ENCODE measurements around the gene LAPTM4A.

The LAPTM4A gene

DNA sequence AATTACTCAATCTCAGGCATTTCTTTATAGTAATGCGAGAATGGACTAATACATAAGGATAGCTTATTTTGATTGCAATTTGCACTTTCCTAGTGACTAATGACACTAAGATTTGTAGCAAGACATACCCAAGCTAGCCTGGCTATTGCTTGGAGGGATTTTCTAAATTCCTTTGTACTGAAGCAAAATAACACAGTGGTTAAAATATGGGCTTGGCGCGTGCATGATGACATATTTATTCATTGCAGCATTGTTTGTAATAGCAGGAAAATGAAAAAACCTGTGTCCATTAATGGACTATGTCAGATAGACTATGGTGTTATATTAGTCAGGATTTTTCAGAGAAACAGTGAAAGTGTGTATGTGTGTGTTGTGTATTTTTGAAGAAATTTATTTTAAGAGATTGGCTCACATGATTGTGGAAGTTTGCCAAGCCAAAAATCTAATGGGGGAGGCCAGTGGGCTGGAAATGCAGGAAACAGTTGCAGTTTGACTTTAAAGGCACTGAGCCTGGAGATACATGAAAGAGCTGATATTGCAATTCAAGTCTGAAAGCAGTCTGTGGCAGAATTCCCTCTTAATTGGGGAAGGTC lies 16.7 kb upstream of the LAPTM4A start:
- H2BK15ac ChIP-seq (replicated peaks; ENCODE audit: low read depth), result no peak overlapping the region
- H2AK5ac ChIP-seq (ENCODE audit: low read length), result no peak overlapping the region
- H2BK5ac ChIP-seq (ENCODE audit: low read length), result no peak overlapping the region
- H3K27ac ChIP-seq (ENCODE audit: low read depth, low read length), result no peak overlapping the region
- no peak overlapping the region for H3K56ac ChIP-seq (ENCODE audit: low read length)
- H4K8ac ChIP-seq (ENCODE audit: low read depth, low read length), result no peak overlapping the region
- no peaks in the 10 kb centered on the region for H3K79me1 ChIP-seq (ENCODE audit: low read length)
- no peaks in the 10 kb centered on the region for H3K27me3 ChIP-seq (ENCODE audit: insufficient read depth, low read length, poor library complexity)
- no peak for DNase-seq
- no peaks in the 10 kb centered on the region for H3K79me2 ChIP-seq (ENCODE audit: control insufficient read depth, insufficient read depth, low read length)
- no peak overlapping the region for H3K23ac ChIP-seq (ENCODE audit: low read length)
- no peak overlapping the region for H2BK120ac ChIP-seq (ENCODE audit: low read depth, low read length)
- no CpG with 5 or more reads among the region's 3 CpGs for WGBS (ENCODE audit: extremely low coverage, insufficient coverage, low lambda C conversion rate)
- H3K18ac ChIP-seq (ENCODE audit: low read length), result no peak overlapping the region
- H3K4me3 ChIP-seq (ENCODE audit: low read length), result no peak overlapping the region
- no peaks in the 10 kb centered on the region for H3K36me3 ChIP-seq (ENCODE audit: control insufficient read depth, insufficient read depth, low read length)
- no peak overlapping the region for H3K9ac ChIP-seq (ENCODE audit: low read length)
- H3K4me2 ChIP-seq (ENCODE audit: low read length), result no peak overlapping the region
- no peak overlapping the region for H4K5ac ChIP-seq (ENCODE audit: low read length)
- H3K4me1 ChIP-seq (ENCODE audit: control insufficient read depth, low read depth, low read length), result peaks cover 8% of the 10 kb centered on the region
- no peak overlapping the region for H3K4ac ChIP-seq (ENCODE audit: low read depth, low read length)

DNA sequence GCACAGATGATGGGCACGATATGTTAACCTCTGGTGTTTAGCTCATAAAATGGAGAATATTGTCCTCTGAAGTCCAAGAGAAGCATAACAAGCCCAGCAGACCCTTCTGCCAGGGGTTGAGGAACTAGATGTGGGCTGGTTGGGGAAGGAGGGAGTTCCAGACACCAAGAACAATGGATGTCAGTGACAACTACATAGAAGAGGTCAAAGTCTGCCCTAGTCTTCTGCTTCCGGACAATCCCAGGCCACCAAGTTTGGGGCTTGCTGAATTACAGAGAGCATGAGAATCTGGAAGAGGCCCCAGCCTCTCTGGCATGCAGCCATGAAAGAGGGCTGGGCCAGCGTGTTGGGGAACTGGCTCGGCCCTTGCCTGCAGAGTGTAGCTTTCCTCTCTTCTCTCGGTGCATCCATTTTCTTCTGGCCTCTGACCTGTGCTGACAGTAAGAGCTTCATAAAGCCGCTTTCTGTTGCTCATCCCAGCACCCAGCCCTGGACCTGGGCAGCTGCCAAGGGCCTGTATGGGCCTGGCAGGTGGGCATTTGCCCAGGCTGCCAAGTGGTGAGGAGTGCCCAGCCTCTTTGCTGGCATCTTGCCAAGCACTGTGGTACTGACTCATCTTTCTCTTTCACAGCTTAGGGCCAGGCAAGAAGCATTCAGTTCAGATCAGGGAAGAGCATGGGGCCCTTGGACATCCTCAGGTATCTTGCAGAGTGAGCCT lies 14.6 kb upstream of the LAPTM4A start:
- H4K5ac ChIP-seq (ENCODE audit: low read length), result no peak overlapping the region
- no peak overlapping the region for H3K4me2 ChIP-seq (ENCODE audit: low read length)
- no peak overlapping the region for H2BK5ac ChIP-seq (ENCODE audit: low read length)
- H3K36me3 ChIP-seq (ENCODE audit: control insufficient read depth, insufficient read depth, low read length), result no peaks in the 10 kb centered on the region
- H3K79me1 ChIP-seq (ENCODE audit: low read length), result no peaks in the 10 kb centered on the region
- H2BK120ac ChIP-seq (ENCODE audit: low read depth, low read length), result no peak overlapping the region
- H3K23ac ChIP-seq (ENCODE audit: low read length), result no peak overlapping the region
- no CpG with 5 or more reads among the region's 6 CpGs for WGBS (ENCODE audit: extremely low coverage, insufficient coverage, low lambda C conversion rate)
- H3K27me3 ChIP-seq (ENCODE audit: insufficient read depth, low read length, poor library complexity), result no peaks in the 10 kb centered on the region
- H3K4me1 ChIP-seq (ENCODE audit: control insufficient read depth, low read depth, low read length), result no peaks in the 10 kb centered on the region
- H3K56ac ChIP-seq (ENCODE audit: low read length), result no peak overlapping the region
- no peak overlapping the region for H3K27ac ChIP-seq (ENCODE audit: low read depth, low read length)
- no peak overlapping the region for H2BK15ac ChIP-seq (replicated peaks; ENCODE audit: low read depth)
- H3K4me3 ChIP-seq (ENCODE audit: low read length), result no peak overlapping the region
- no peaks in the 10 kb centered on the region for H3K79me2 ChIP-seq (ENCODE audit: control insufficient read depth, insufficient read depth, low read length)
- no peak overlapping the region for H4K8ac ChIP-seq (ENCODE audit: low read depth, low read length)
- no peak overlapping the region for H2AK5ac ChIP-seq (ENCODE audit: low read length)
- H3K9ac ChIP-seq (ENCODE audit: low read length), result no peak overlapping the region
- H3K4ac ChIP-seq (ENCODE audit: low read depth, low read length), result no peak overlapping the region
- no peak overlapping the region for H3K18ac ChIP-seq (ENCODE audit: low read length)
- no peak for DNase-seq

DNA sequence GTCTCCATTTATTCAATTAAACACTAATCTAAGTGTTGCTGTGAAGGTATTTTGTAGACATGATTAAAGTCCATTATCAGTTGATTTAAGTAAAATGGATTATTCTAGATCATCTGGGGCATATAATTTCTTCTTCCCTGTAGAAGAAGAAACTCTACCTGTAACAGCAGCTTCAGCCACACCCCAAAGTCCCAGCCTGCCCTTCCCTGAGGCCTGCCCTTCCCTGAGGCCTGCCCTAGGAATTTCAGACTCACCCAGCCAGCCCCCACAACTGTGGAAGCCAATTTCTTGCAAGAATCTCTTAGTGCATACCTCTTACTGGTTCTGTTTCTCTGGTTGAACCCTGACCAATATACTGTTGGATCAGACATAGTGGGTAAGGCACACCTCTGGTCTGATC lies 13.4 kb upstream of the LAPTM4A start:
- no peak overlapping the region for H3K4ac ChIP-seq (ENCODE audit: low read depth, low read length)
- H3K9ac ChIP-seq (ENCODE audit: low read length), result no peak overlapping the region
- no peak overlapping the region for H3K4me3 ChIP-seq (ENCODE audit: low read length)
- H4K8ac ChIP-seq (ENCODE audit: low read depth, low read length), result no peak overlapping the region
- no peaks in the 10 kb centered on the region for H3K79me2 ChIP-seq (ENCODE audit: control insufficient read depth, insufficient read depth, low read length)
- H3K18ac ChIP-seq (ENCODE audit: low read length), result no peak overlapping the region
- H3K27me3 ChIP-seq (ENCODE audit: insufficient read depth, low read length, poor library complexity), result no peaks in the 10 kb centered on the region
- no peak overlapping the region for H3K56ac ChIP-seq (ENCODE audit: low read length)
- H4K5ac ChIP-seq (ENCODE audit: low read length), result no peak overlapping the region
- H3K27ac ChIP-seq (ENCODE audit: low read depth, low read length), result no peak overlapping the region
- H2AK5ac ChIP-seq (ENCODE audit: low read length), result no peak overlapping the region
- H2BK15ac ChIP-seq (replicated peaks; ENCODE audit: low read depth), result no peak overlapping the region
- H2BK120ac ChIP-seq (ENCODE audit: low read depth, low read length), result no peak overlapping the region
- DNase-seq, result no peak
- H3K4me1 ChIP-seq (ENCODE audit: control insufficient read depth, low read depth, low read length), result no peaks in the 10 kb centered on the region
- no peaks in the 10 kb centered on the region for H3K36me3 ChIP-seq (ENCODE audit: control insufficient read depth, insufficient read depth, low read length)
- no peak overlapping the region for H3K4me2 ChIP-seq (ENCODE audit: low read length)
- no peak overlapping the region for H3K23ac ChIP-seq (ENCODE audit: low read length)
- no peaks in the 10 kb centered on the region for H3K79me1 ChIP-seq (ENCODE audit: low read length)
- H2BK5ac ChIP-seq (ENCODE audit: low read length), result no peak overlapping the region

DNA sequence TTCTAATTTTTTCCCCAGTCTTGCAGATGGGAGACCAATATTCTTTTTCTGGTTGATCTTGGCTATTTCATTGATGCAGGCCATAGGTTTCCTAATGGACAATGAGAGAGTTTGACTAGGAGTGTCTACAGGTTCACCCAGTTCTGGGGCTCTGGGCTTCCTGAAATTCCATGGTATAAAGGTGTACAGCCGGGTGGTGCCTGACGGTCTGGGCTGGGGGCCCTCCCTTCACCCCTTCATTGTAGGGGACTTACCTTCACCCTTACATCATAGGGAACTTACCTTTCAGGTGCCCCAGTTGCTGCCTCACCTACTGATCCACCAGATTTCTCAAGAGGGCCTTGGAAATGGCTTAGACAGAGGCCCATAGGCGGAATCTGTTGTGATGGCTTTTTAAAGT lies 13.0 kb upstream of the LAPTM4A start:
- no peak overlapping the region for H3K56ac ChIP-seq (ENCODE audit: low read length)
- H2BK5ac ChIP-seq (ENCODE audit: low read length), result no peak overlapping the region
- H2BK120ac ChIP-seq (ENCODE audit: low read depth, low read length), result no peak overlapping the region
- no peak for DNase-seq
- no peak overlapping the region for H3K4me2 ChIP-seq (ENCODE audit: low read length)
- no peaks in the 10 kb centered on the region for H3K36me3 ChIP-seq (ENCODE audit: control insufficient read depth, insufficient read depth, low read length)
- no peak overlapping the region for H2AK5ac ChIP-seq (ENCODE audit: low read length)
- no peak overlapping the region for H3K18ac ChIP-seq (ENCODE audit: low read length)
- no peak overlapping the region for H3K4ac ChIP-seq (ENCODE audit: low read depth, low read length)
- no peak overlapping the region for H4K8ac ChIP-seq (ENCODE audit: low read depth, low read length)
- H3K23ac ChIP-seq (ENCODE audit: low read length), result no peak overlapping the region
- no peaks in the 10 kb centered on the region for H3K27me3 ChIP-seq (ENCODE audit: insufficient read depth, low read length, poor library complexity)
- H3K4me3 ChIP-seq (ENCODE audit: low read length), result no peak overlapping the region
- no peak overlapping the region for H2BK15ac ChIP-seq (replicated peaks; ENCODE audit: low read depth)
- H3K27ac ChIP-seq (ENCODE audit: low read depth, low read length), result no peak overlapping the region
- H3K79me2 ChIP-seq (ENCODE audit: control insufficient read depth, insufficient read depth, low read length), result no peaks in the 10 kb centered on the region
- H3K9ac ChIP-seq (ENCODE audit: low read length), result no peak overlapping the region
- H3K4me1 ChIP-seq (ENCODE audit: control insufficient read depth, low read depth, low read length), result no peaks in the 10 kb centered on the region
- H4K5ac ChIP-seq (ENCODE audit: low read length), result no peak overlapping the region
- H3K79me1 ChIP-seq (ENCODE audit: low read length), result no peaks in the 10 kb centered on the region
- WGBS (ENCODE audit: extremely low coverage, insufficient coverage, low lambda C conversion rate), result no CpG with 5 or more reads among the region's 3 CpGs

DNA sequence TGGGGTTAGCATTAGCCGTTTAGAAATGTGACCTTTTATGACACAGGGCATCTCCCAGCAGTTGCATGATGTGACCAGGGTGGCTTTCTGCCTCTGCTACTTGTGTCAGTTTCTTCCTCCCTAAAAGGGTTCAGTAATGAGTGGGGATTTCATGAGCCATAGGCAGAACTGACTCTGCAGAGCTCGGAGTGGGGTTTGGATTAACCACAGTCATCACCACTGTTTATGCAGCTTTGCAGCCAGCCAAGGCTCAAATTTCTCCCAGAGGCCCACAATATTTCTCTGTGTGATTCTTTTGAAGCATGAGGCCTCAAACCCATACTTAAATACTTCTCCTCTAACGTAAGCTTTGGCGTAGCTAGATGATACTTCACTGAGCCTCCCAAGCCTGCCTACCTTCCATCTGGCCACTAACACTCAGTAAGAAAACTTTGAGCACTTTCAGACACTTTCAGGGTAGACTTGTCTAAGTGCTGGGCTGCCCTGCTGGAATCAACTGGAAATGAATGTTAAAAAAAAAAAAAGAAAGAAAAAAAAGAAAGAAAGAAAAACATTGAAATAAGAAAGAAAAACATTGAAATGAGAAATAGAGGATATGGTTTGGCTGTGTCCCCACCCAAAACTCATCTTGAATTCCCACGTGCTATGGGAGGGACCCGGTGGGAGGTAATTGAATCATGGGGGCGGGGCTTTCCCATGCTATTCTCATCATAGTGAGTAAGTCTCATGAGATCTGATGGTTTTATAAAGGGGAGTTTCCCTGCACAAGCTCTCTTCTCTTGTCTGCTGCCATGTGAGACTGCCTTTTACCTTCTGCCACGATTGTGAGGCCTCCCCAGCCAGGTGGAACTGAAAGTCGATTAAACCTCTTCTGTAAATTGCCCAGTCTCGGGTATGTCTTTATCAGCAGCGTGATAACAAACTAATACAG lies 11.5 kb upstream of the LAPTM4A start:
- Histone ChIP-seq H3K27ac (ENCODE audit: low read depth, low read length) (no peak overlapping the region), H4K5ac (ENCODE audit: low read length) (no peak overlapping the region), H3K23ac (ENCODE audit: low read length) (no peak overlapping the region), H3K36me3 (ENCODE audit: control insufficient read depth, insufficient read depth, low read length) (no peaks in the 10 kb centered on the region), H3K4me3 (ENCODE audit: low read length) (no peak overlapping the region), H2BK120ac (ENCODE audit: low read depth, low read length) (no peak overlapping the region), H2BK5ac (ENCODE audit: low read length) (no peak overlapping the region), H3K4ac (ENCODE audit: low read depth, low read length) (no peak overlapping the region), H3K18ac (ENCODE audit: low read length) (no peak overlapping the region), H3K9ac (ENCODE audit: low read length) (no peak overlapping the region), H4K8ac (ENCODE audit: low read depth, low read length) (no peak overlapping the region), H3K27me3 (ENCODE audit: insufficient read depth, low read length, poor library complexity) (no peaks in the 10 kb centered on the region), H3K4me1 (ENCODE audit: control insufficient read depth, low read depth, low read length) (no peaks in the 10 kb centered on the region), H3K4me2 (ENCODE audit: low read length) (no peak overlapping the region), H3K56ac (ENCODE audit: low read length) (no peak overlapping the region), H3K79me1 (ENCODE audit: low read length) (no peaks in the 10 kb centered on the region), H3K79me2 (ENCODE audit: control insufficient read depth, insufficient read depth, low read length) (no peaks in the 10 kb centered on the region), H2BK15ac (replicated peaks; ENCODE audit: low read depth) (no peak overlapping the region), H2AK5ac (ENCODE audit: low read length) (no peak overlapping the region)
- DNase-seq, result no peak
- no CpG with 5 or more reads among the region's 11 CpGs for WGBS (ENCODE audit: extremely low coverage, insufficient coverage, low lambda C conversion rate)

All from mesendoderm (in vitro differentiated cells).